ENCODE measurements around the gene TBC1D16. TPM values are rescaled to one million over a fixed set of nuclear protein-coding genes. Genes with fewer than 3 reads are reported as not detected.
"Not testable (repeated sequence)": the region's sequence is repeated elsewhere in the genome, so short reads cannot be mapped to it uniquely, and the experiment has no call there.

The TBC1D16 gene
- total and polyA plus RNA-seq, 4 donors, result 7.3 to 48.5 (median 16.5) TPM

GRCh38 chr17:79901131-79901530 is 134.5 kb downstream of the TBC1D16 start:
- TF ChIP-seq CTCF (IDR thresholded peaks at IDR 0.05; ENCODE audit: control extremely low read depth, extremely low read depth), result no peak
- ATAC-seq (ENCODE audit: insufficient read depth, low FRiP score), result no peak
- Histone ChIP-seq H3K9me3 (ENCODE audit: control insufficient read depth in 4 of 4, insufficient read depth in 3 of 4, low read length in 3 of 4) (peaks cover 0 to 5% (median 0%) of the 10 kb centered on the region in 4 donors), H3K9ac (ENCODE audit: insufficient read depth in 1 of 2, low read length in 2 of 2) (no peak overlapping the region), H3K27me3 (ENCODE audit: control insufficient read depth in 3 of 3, insufficient read depth in 3 of 3, low read length in 2 of 3) (peaks cover 0 to 6% (median 4%) of the 10 kb centered on the region in 3 donors), H3K4me3 (no peak overlapping the region), H3K4me1 (ENCODE audit: control insufficient read depth in 5 of 5, insufficient read depth in 5 of 5, low read length in 5 of 5) (no peaks in the 10 kb centered on the region), H3K36me3 (ENCODE audit: control insufficient read depth in 4 of 4, insufficient read depth in 4 of 4, low read length in 4 of 4) (no peaks in the 10 kb centered on the region), H3K27ac (ENCODE audit: low read depth in 1 of 2, low read length in 1 of 2) (no peak overlapping the region)
- 87 to 93% methylated on average over 6 of the region's 6 CpGs for WGBS, 2 donors
- no peak for DNase-seq

- Histone ChIP-seq H3K36me3 (ENCODE audit: control insufficient read depth in 4 of 4, insufficient read depth in 4 of 4, low read length in 4 of 4) (no peaks in the 10 kb centered on the region), H3K27me3 (ENCODE audit: control insufficient read depth in 3 of 3, insufficient read depth in 3 of 3, low read length in 2 of 3) (peaks cover 0 to 6% (median 4%) of the 10 kb centered on the region in 3 donors), H3K9me3 (ENCODE audit: control insufficient read depth in 4 of 4, insufficient read depth in 3 of 4, low read length in 3 of 4) (peaks cover 0 to 5% (median 0%) of the 10 kb centered on the region in 4 donors), H3K4me1 (ENCODE audit: control insufficient read depth in 5 of 5, insufficient read depth in 5 of 5, low read length in 5 of 5) (no peaks in the 10 kb centered on the region), H3K9ac (ENCODE audit: insufficient read depth in 1 of 2, low read length in 2 of 2) (no peak overlapping the region), H3K27ac (ENCODE audit: low read depth in 1 of 2, low read length in 1 of 2) (no peak overlapping the region), H3K4me3 (no peak overlapping the region)
- 89 to 90% methylated on average over 4 of the region's 4 CpGs for WGBS, 2 donors
- DNase-seq (no peak), ATAC-seq (ENCODE audit: insufficient read depth, low FRiP score) (no peak)
- TF ChIP-seq CTCF (IDR thresholded peaks at IDR 0.05; ENCODE audit: control extremely low read depth, extremely low read depth), result no peak
Observed at GRCh38 chr17:79899584-79899983, 136.1 kb downstream of the TBC1D16 start.

- DNase-seq (no peak), ATAC-seq (ENCODE audit: insufficient read depth, low FRiP score) (no peak)
- H3K27ac ChIP-seq (ENCODE audit: low read depth in 1 of 2, low read length in 1 of 2), result no peak overlapping the region
- WGBS, 2 donors, result 64 to 83% methylated on average over 12 of the region's 12 CpGs
- no peak overlapping the region for H3K4me3 ChIP-seq
- peaks cover 0 to 7% (median 0%) of the 10 kb centered on the region in 5 donors for H3K4me1 ChIP-seq (ENCODE audit: control insufficient read depth in 5 of 5, insufficient read depth in 5 of 5, low read length in 5 of 5)
- peaks cover 0 to 6% (median 3%) of the 10 kb centered on the region in 3 donors for H3K27me3 ChIP-seq (ENCODE audit: control insufficient read depth in 3 of 3, insufficient read depth in 3 of 3, low read length in 2 of 3)
- H3K9me3 ChIP-seq (ENCODE audit: control insufficient read depth in 4 of 4, insufficient read depth in 3 of 4, low read length in 3 of 4), result peaks cover 0 to 5% (median 0%) of the 10 kb centered on the region in 4 donors
- TF ChIP-seq CTCF (IDR thresholded peaks at IDR 0.05; ENCODE audit: control extremely low read depth, extremely low read depth), result no peak
- no peaks in the 10 kb centered on the region for H3K36me3 ChIP-seq (ENCODE audit: control insufficient read depth in 4 of 4, insufficient read depth in 4 of 4, low read length in 4 of 4)
- H3K9ac ChIP-seq (ENCODE audit: insufficient read depth in 1 of 2, low read length in 2 of 2), result no peak overlapping the region
Observed at GRCh38 chr17:79897243-79898063, 138.2 kb downstream of the TBC1D16 start.

- H3K27me3 ChIP-seq (ENCODE audit: control insufficient read depth in 3 of 3, insufficient read depth in 3 of 3, low read length in 2 of 3); DNase-seq; H3K9me3 ChIP-seq (ENCODE audit: control insufficient read depth in 4 of 4, insufficient read depth in 3 of 4, low read length in 3 of 4); H3K27ac ChIP-seq (ENCODE audit: low read depth in 1 of 2, low read length in 1 of 2); H3K36me3 ChIP-seq (ENCODE audit: control insufficient read depth in 4 of 4, insufficient read depth in 4 of 4, low read length in 4 of 4); ATAC-seq (ENCODE audit: insufficient read depth, low FRiP score); H3K9ac ChIP-seq (ENCODE audit: insufficient read depth in 1 of 2, low read length in 2 of 2); H3K4me3 ChIP-seq: not testable (repeated sequence)
- WGBS, 2 donors, result 88 to 96% methylated on average over 4 of the region's 4 CpGs
- peaks cover 0 to 24% (median 0%) of the 10 kb centered on the region in 5 donors for H3K4me1 ChIP-seq (ENCODE audit: control insufficient read depth in 5 of 5, insufficient read depth in 5 of 5, low read length in 5 of 5)
Observed at GRCh38 chr17:79893457-79893856, 142.2 kb downstream of the TBC1D16 start.

All from lung (tissue), 12 donors.